H1 (cell line): ENCODE data around the gene FAS. TPM values are rescaled to one million over a fixed set of nuclear protein-coding genes. Genes with fewer than 3 reads are reported as not detected.

ENCODE experiments used
- CTCF ChIA-PET: fragments of 300-600 bp; sonication (Branson Sonifier 250); formaldehyde crosslinking; loops from one replicate; lab custom pipeline; 2021; ENCODE audit not compliant: partially characterized antibody; lab: Charles Lee
- POLR2A ChIA-PET: fragments of 300-600 bp; sonication (Branson Sonifier 250); formaldehyde crosslinking; loops from one replicate; lab custom pipeline; 2021; ENCODE audit warnings: inconsistent platforms; ENCODE audit not compliant: partially characterized antibody; lab: Charles Lee
- DNase-seq, 2 experiments: peaks; one replicate each; pipeline versions ENCODE4 v3.0.0 to v3.0.0-alpha.2; 2010 to 2022; ENCODE audit warnings: low spot score in 2 of 2, low read depth in 1 of 2, mixed read lengths in 1 of 2
- FAIRE-seq: peaks from 2 replicates; lab custom pipeline; 2011; peaks lifted over from hg19 to GRCh38; lab: Jason Lieb, UNC
- H2AFZ ChIP-seq: 2 replicates; pipeline ENCODE4 v1.8.1; 2012; ENCODE audit warnings: low read length, inconsistent platforms
- H2AK5ac ChIP-seq: 2 replicates; pipeline ENCODE4 v1.6.1; 2013; ENCODE audit warnings: low read depth, low read length
- H2BK120ac ChIP-seq: replicated peaks from 2 replicates; pipeline ENCODE3; 2013; ENCODE audit warnings: low read depth, low read length, inconsistent platforms
- H2BK12ac ChIP-seq: 2 replicates; pipeline ENCODE4 v1.6.1; 2013; ENCODE audit warnings: low read depth, low read length
- H2BK15ac ChIP-seq: 2 replicates; pipeline ENCODE4 v1.6.1; 2013; ENCODE audit warnings: low read length
- H2BK20ac ChIP-seq: 2 replicates; pipeline ENCODE4 v1.6.1; 2013; ENCODE audit warnings: low read length
- H2BK5ac ChIP-seq: 2 replicates; pipeline ENCODE4 v1.6.1; 2013; ENCODE audit warnings: low read depth, low read length
- H3K14ac ChIP-seq: 2 replicates; pipeline ENCODE4 v1.6.1; 2013; ENCODE audit warnings: inconsistent platforms; ENCODE audit not compliant: insufficient read length
- H3K18ac ChIP-seq: 2 replicates; pipeline ENCODE4 v1.6.1; 2013; ENCODE audit warnings: low read length; ENCODE audit errors: extremely low read depth
- H3K23ac ChIP-seq: 2 replicates; pipeline ENCODE4 v1.6.1; 2013; ENCODE audit warnings: inconsistent platforms; ENCODE audit not compliant: insufficient read length
- H3K23me2 ChIP-seq: 2 replicates; pipeline ENCODE4 v1.6.1; 2013; ENCODE audit warnings: low read depth, low read length
- H3K27ac ChIP-seq: 2 replicates; pipeline ENCODE4 v1.6.1; 2011; ENCODE audit warnings: low read depth, low read length, inconsistent platforms
- H3K27me3 ChIP-seq, 4 experiments: replicated peaks in 1 of 4; 1 replicate in 1 of 4; 2 replicates in 3 of 4; pipeline versions ENCODE4 v1.6.1 to v1.8.1; 2011 to 2013; ENCODE audit warnings: low read length in 3 of 4, mild to moderate bottlenecking in 3 of 4, inconsistent platforms in 2 of 4, mixed read lengths in 2 of 4, moderate library complexity in 1 of 4; ENCODE audit not compliant: control insufficient read depth in 3 of 4, insufficient read depth in 3 of 4; ENCODE audit errors: extremely low read depth in 1 of 4
- H3K36me3 ChIP-seq, 4 experiments: 2 replicates each; pipeline versions ENCODE4 v1.6.1 to v1.8.1; 2011 to 2013; ENCODE audit warnings: mild to moderate bottlenecking in 4 of 4, low read length in 3 of 4, moderate library complexity in 2 of 4, control low read depth in 1 of 4, inconsistent platforms in 1 of 4; ENCODE audit not compliant: insufficient read depth in 4 of 4, control insufficient read depth in 2 of 4
- H3K4ac ChIP-seq: replicated peaks from 2 replicates; pipeline ENCODE3; 2013; ENCODE audit warnings: low read length, low read depth, mixed read lengths, inconsistent platforms; ENCODE audit not compliant: insufficient read length
- H3K4me1 ChIP-seq, 4 experiments: replicated peaks in 1 of 4; 1 replicate in 1 of 4; 2 replicates in 3 of 4; pipeline versions ENCODE4 v1.6.1 to v1.8.1; 2011 to 2013; ENCODE audit warnings: low read length in 3 of 4, inconsistent platforms in 2 of 4, mixed read lengths in 1 of 4; ENCODE audit not compliant: insufficient read depth in 4 of 4, control insufficient read depth in 3 of 4
- H3K4me2 ChIP-seq, 2 experiments: 2 replicates each; pipeline versions ENCODE4 v1.6.1 to v1.8.1; 2011 to 2013; ENCODE audit warnings: low read depth in 2 of 2, low read length in 2 of 2, control low read depth in 1 of 2, inconsistent platforms in 1 of 2, mild to moderate bottlenecking in 1 of 2; ENCODE audit not compliant: insufficient read depth in 1 of 2
- H3K4me3 ChIP-seq, 4 experiments: fragments of 200-600, 300-600 bp in 1 of 4; sonication (generic), shearing (Covaris generic), sonication (Bioruptor Twin) in 1 of 4; 2 replicates each; pipeline versions ENCODE4 v1.5.1 to v1.8.1; 2011 to 2016; ENCODE audit warnings: low read length in 4 of 4, low read depth in 3 of 4, control low read depth in 2 of 4, inconsistent platforms in 2 of 4, mild to moderate bottlenecking in 2 of 4, mixed read lengths in 1 of 4, moderate library complexity in 1 of 4; ENCODE audit not compliant: insufficient read depth in 2 of 4; ENCODE audit errors: extremely low read depth in 1 of 4
- H3K56ac ChIP-seq: replicated peaks from 2 replicates; pipeline ENCODE3; 2013; ENCODE audit warnings: low read depth, mild to moderate bottlenecking, mixed read lengths, low read length, inconsistent platforms; ENCODE audit not compliant: insufficient read length
- H3K79me1 ChIP-seq: 2 replicates; pipeline ENCODE4 v1.6.1; 2013; ENCODE audit warnings: low read depth, low read length, control low read depth
- H3K79me2 ChIP-seq, 2 experiments: 2 replicates each; pipeline versions ENCODE4 v1.6.1 to v1.8.1; 2012 to 2013; ENCODE audit warnings: low read length in 2 of 2, mild to moderate bottlenecking in 2 of 2, inconsistent platforms in 1 of 2; ENCODE audit not compliant: insufficient read depth in 2 of 2, control insufficient read depth in 1 of 2
- H3K9ac ChIP-seq, 4 experiments: replicated peaks in 1 of 4; 1 replicate in 1 of 4; 2 replicates in 3 of 4; pipeline versions ENCODE4 v1.6.1 to v1.8.1; 2011 to 2013; ENCODE audit warnings: low read depth in 3 of 4, low read length in 3 of 4, control low read depth in 2 of 4, mild to moderate bottlenecking in 2 of 4, moderate library complexity in 2 of 4, inconsistent platforms in 1 of 4; ENCODE audit errors: extremely low read depth in 1 of 4
- H3K9me3 ChIP-seq, 2 experiments: 2 replicates each; pipeline versions ENCODE4 v1.6.1 to v1.8.1; 2012 to 2013; ENCODE audit warnings: mild to moderate bottlenecking in 2 of 2, moderate library complexity in 2 of 2, control low read depth in 1 of 2, inconsistent platforms in 1 of 2, low read depth in 1 of 2, low read length in 1 of 2, mixed read lengths in 1 of 2; ENCODE audit not compliant: insufficient read depth in 2 of 2
- H4K20me1 ChIP-seq, 2 experiments: replicated peaks in 1 of 2; 2 replicates each; pipeline versions ENCODE3 to v1.8.1; 2011 to 2013; ENCODE audit warnings: inconsistent platforms in 2 of 2, low read length in 2 of 2, mild to moderate bottlenecking in 1 of 2; ENCODE audit not compliant: insufficient read depth in 2 of 2, control insufficient read depth in 1 of 2
- H4K5ac ChIP-seq: 2 replicates; pipeline ENCODE4 v1.6.1; 2013; ENCODE audit warnings: low read length, low read depth, mixed read lengths, inconsistent platforms; ENCODE audit not compliant: insufficient read length
- H4K8ac ChIP-seq: 2 replicates; pipeline ENCODE4 v1.8.0; 2013; ENCODE audit warnings: mild to moderate bottlenecking, moderate library complexity, low read length, inconsistent platforms; ENCODE audit not compliant: insufficient read depth; ENCODE audit errors: extremely low read depth
- H4K91ac ChIP-seq: replicated peaks from 2 replicates; pipeline ENCODE3; 2013; ENCODE audit warnings: low read length, mixed read lengths, inconsistent platforms; ENCODE audit not compliant: insufficient read length
- CBX5 ChIP-seq: fragments of 300-800, 300-1000 bp; sonication (generic); IDR thresholded peaks from 2 replicates; pipeline ENCODE4 v1.7.1; 2016; ENCODE audit warnings: antibody characterized with exemption, low read length, low read depth
- NANOG ChIP-seq: IDR thresholded peaks from 2 replicates; pipeline ENCODE4 v1.6.1; 2011; ENCODE audit warnings: low read length, low read depth, mild to moderate bottlenecking, inconsistent platforms; ENCODE audit not compliant: insufficient read depth, poor library complexity, severe bottlenecking
- SP1 ChIP-seq: IDR thresholded peaks from 2 replicates; pipeline ENCODE4 v1.6.1; 2011; ENCODE audit warnings: low read depth, low read length
- YY1 ChIP-seq: IDR thresholded peaks from 2 replicates; pipeline ENCODE4 v1.6.1; 2011; ENCODE audit warnings: low read depth, mild to moderate bottlenecking, low read length
- WGBS, 2 experiments: shearing (Covaris generic) in 1 of 2; methylation state at CpG; one replicate each; pipeline versions ENCODE4 v1.1.6 to v1.1.7; 2013 to 2015; ENCODE audit warnings: low lambda C conversion rate in 2 of 2, mixed read lengths in 2 of 2, inconsistent platforms in 1 of 2, low coverage in 1 of 2, missing lambda C conversion rate in 1 of 2; ENCODE audit not compliant: insufficient replicate concordance in 2 of 2, insufficient coverage in 1 of 2, insufficient read length in 1 of 2; ENCODE audit errors: extremely low coverage in 1 of 2, missing lambda C conversion rate in 1 of 2; 5-methylcytosine and 5-hydroxymethylcytosine counted together
- polyA plus RNA-seq, 7 experiments: library from polyadenylated mRNA; depleted of rRNA in 3 of 7; stranded (reverse) in 5 of 7; unstranded in 2 of 7; fragments of >200 nt in 5 of 7; fragments of 200-250 nt in 2 of 7; gene quantifications; 1 replicate in 5 of 7; 2 replicates in 1 of 7; 4 replicates in 1 of 7; pipeline versions ENCODE4 v1.2.1 to v1.2.3, GENCODE V29; 2011 to 2013; ENCODE audit warnings: missing spikeins in 2 of 7, mixed read lengths in 2 of 7
- total RNA-seq: library from RNA; stranded (reverse); fragmentation: NEBNext Ultra II Directional; extraction: Animal tissue kit (Norgen Biotek cat#: 25700); gene quantifications from 2 replicates; pipeline ENCODE4 v1.2.1, GENCODE V29; 2021

Gene FAS
- total and polyA plus RNA-seq, 2 of the 8 experiments (the other 6 are each of a cell fraction or from before 2014, with no cell fraction given) = 4.0 to 6.7 TPM

- H2AFZ ChIP-seq = no peak overlapping the region
- H3K23me2 ChIP-seq = peaks cover 7% of the 10 kb centered on the region; the same call in 1 of the 2 replicates
- no peak overlapping the region for H3K4me3 ChIP-seq
- H2BK20ac ChIP-seq = no peak overlapping the region
- H3K27ac ChIP-seq = no peak overlapping the region
- H3K4me1 ChIP-seq = peaks cover 0 to 7% (median 3%) of the 10 kb centered on the region in 4 experiments; a peak in 3 of 7 replicates
- no peaks in the 10 kb centered on the region for H3K36me3 ChIP-seq
- no peak overlapping the region for H2AK5ac ChIP-seq
- H4K91ac ChIP-seq = no peak overlapping the region
- no peak overlapping the region for H2BK15ac ChIP-seq
- ChIA-PET POLR2A (no interaction called here), CTCF (interaction anchor here (0.6 to 6.0 kb wide), 29 partner anchors 9 to 464 kb away, joined by 3 to 103 read pairs (median 4); no protein-coding TSS in a partner anchor)
- TF ChIP-seq YY1 (no peak), SP1 (no peak), NANOG (no peak), CBX5 (no peak)
- no peak overlapping the region for H3K9ac ChIP-seq
- H3K4ac ChIP-seq = no peak overlapping the region
- WGBS, 2 experiments = 62% methylated on average over 2 of the region's 2 CpGs; no CpG with 5 or more reads in 1 of the 2 experiments
- no peak overlapping the region for H3K4me2 ChIP-seq
- H3K18ac ChIP-seq = no peak overlapping the region
- H2BK12ac ChIP-seq = no peak overlapping the region
- no peak overlapping the region for H2BK120ac ChIP-seq
- H3K23ac ChIP-seq = no peak overlapping the region
- no peaks in the 10 kb centered on the region for H4K20me1 ChIP-seq
- peaks cover 0 to 13% (median 7%) of the 10 kb centered on the region in 4 experiments; a peak in 6 of 7 replicates for H3K27me3 ChIP-seq
- no peaks in the 10 kb centered on the region for H3K79me1 ChIP-seq
- DNase-seq (no peak), FAIRE-seq (no peak)
- no peak overlapping the region for H4K8ac ChIP-seq
- H4K5ac ChIP-seq = no peak overlapping the region
- H3K14ac ChIP-seq = no peak overlapping the region
- H2BK5ac ChIP-seq = no peak overlapping the region
- H3K79me2 ChIP-seq = no peaks in the 10 kb centered on the region
- H3K9me3 ChIP-seq = no peaks in the 10 kb centered on the region
- no peak overlapping the region for H3K56ac ChIP-seq
Measured at GRCh38 chr10:88987840-88988239, 2.8 kb upstream of the FAS start.
